SK-N-SH (cell line): ENCODE data around the gene ZNF609. TPM values are rescaled to one million over a fixed set of nuclear protein-coding genes. Genes with fewer than 3 reads are reported as not detected.

Experiments used
- CTCF ChIA-PET: fragments of 300-600, 350-600 bp; formaldehyde crosslinking; extraction: SDS; loops from one replicate; lab custom pipeline; 2021; lab: Yijun Ruan, JAX
- POLR2A ChIA-PET: fragments of 350-600 bp; sonication (Branson Sonifier 250); formaldehyde crosslinking; extraction: SDS; loops from one replicate; lab custom pipeline; 2020; ENCODE audit warnings: antibody characterized with exemption, inconsistent platforms; lab: Yijun Ruan, JAX
- DNase-seq: peaks from one replicate; pipeline ENCODE4 v3.0.0; 2012
- H2AFZ ChIP-seq: fragments of 200-600 bp; sonication (generic); 2 replicates; pipeline ENCODE4 v1.8.1; 2016; ENCODE audit warnings: antibody characterized with exemption, mild to moderate bottlenecking, low read depth
- H3F3A ChIP-seq: fragments of 200-600 bp; sonication (generic); replicated peaks from 2 replicates; pipeline ENCODE3; 2016; ENCODE audit warnings: antibody characterized with exemption, mild to moderate bottlenecking; ENCODE audit not compliant: insufficient read depth
- H3K27ac ChIP-seq, 2 experiments: fragments of 200-500 bp in 1 of 2; fragments of 200-600 bp in 1 of 2; sonication (Bioruptor generic) in 1 of 2; sonication (generic), shearing (Covaris generic) in 1 of 2; 2 replicates each; pipeline versions ENCODE4 v1.5.1 to v1.6.1; 2014 to 2016; ENCODE audit warnings: low read depth in 2 of 2, inconsistent platforms in 1 of 2, low read length in 1 of 2, mild to moderate bottlenecking in 1 of 2, mixed read lengths in 1 of 2
- H3K27me3 ChIP-seq: fragments of 200-600 bp; sonication (generic), shearing (Covaris generic); 2 replicates; pipeline ENCODE4 v1.6.1; 2016; ENCODE audit warnings: mixed run types; ENCODE audit not compliant: insufficient read depth
- H3K36me3 ChIP-seq, 2 experiments: fragments of 200-500 bp in 1 of 2; fragments of 200-600 bp in 1 of 2; sonication (Bioruptor generic) in 1 of 2; sonication (generic) in 1 of 2; replicated peaks in 1 of 2; 2 replicates each; pipeline versions ENCODE3 to v1.5.1; 2014 to 2016; ENCODE audit warnings: low read length in 1 of 2, mild to moderate bottlenecking in 1 of 2; ENCODE audit not compliant: insufficient read depth in 2 of 2, control insufficient read depth in 1 of 2
- H3K4me1 ChIP-seq, 2 experiments: fragments of 200-500 bp in 1 of 2; fragments of 200-600 bp in 1 of 2; sonication (Bioruptor generic) in 1 of 2; sonication (generic), shearing (Covaris generic) in 1 of 2; 2 replicates each; pipeline versions ENCODE4 v1.5.1 to v1.6.1; 2014 to 2016; ENCODE audit warnings: low read depth in 1 of 2, low read length in 1 of 2, mixed run types in 1 of 2; ENCODE audit not compliant: insufficient read depth in 2 of 2, control insufficient read depth in 1 of 2
- H3K4me2 ChIP-seq: fragments of 200-600 bp; sonication (generic), shearing (Covaris generic); 2 replicates; pipeline ENCODE4 v1.6.1; 2017; ENCODE audit warnings: mixed run types
- H3K4me3 ChIP-seq, 2 experiments: fragments of 200-500 bp in 1 of 2; fragments of 200-600 bp in 1 of 2; sonication (Bioruptor generic) in 1 of 2; sonication (generic), shearing (Covaris generic) in 1 of 2; 2 replicates each; pipeline versions ENCODE4 v1.5.1 to v1.8.1; 2014 to 2016; ENCODE audit warnings: low read depth in 2 of 2, inconsistent platforms in 1 of 2, low read length in 1 of 2, mild to moderate bottlenecking in 1 of 2, mixed read lengths in 1 of 2, moderate library complexity in 1 of 2
- H3K79me2 ChIP-seq: fragments of 200-600 bp; sonication (generic); 2 replicates; pipeline ENCODE4 v1.8.1; 2017; ENCODE audit warnings: mild to moderate bottlenecking; ENCODE audit not compliant: insufficient read depth
- H3K9ac ChIP-seq: fragments of 200-600 bp; sonication (generic); 2 replicates; pipeline ENCODE4 v1.6.1; 2017; ENCODE audit warnings: mixed run types
- H3K9me2 ChIP-seq: fragments of 200-600 bp; sonication (generic); 2 replicates; pipeline ENCODE4 v1.6.1; 2017; ENCODE audit warnings: mixed run types
- H3K9me3 ChIP-seq: fragments of 200-600 bp; sonication (generic); 2 replicates; pipeline ENCODE4 v1.6.1; 2017; ENCODE audit warnings: mixed run types, mild to moderate bottlenecking, moderate library complexity
- H4K20me1 ChIP-seq: fragments of 200-600 bp; sonication (generic); 2 replicates; pipeline ENCODE4 v1.6.1; 2017; ENCODE audit warnings: mild to moderate bottlenecking, mixed run types; ENCODE audit not compliant: insufficient read depth
- CHD2 ChIP-seq: fragments of 150-350 bp; IDR thresholded peaks from 2 replicates; pipeline ENCODE4 v1.6.1; 2018; ENCODE audit warnings: low read length; ENCODE audit not compliant: partially characterized antibody
- ELF1 ChIP-seq: IDR thresholded peaks from 2 replicates; pipeline ENCODE4 v1.4.0; 2012
- EP300 ChIP-seq, 2 experiments: IDR thresholded peaks; 2 replicates each; pipeline versions ENCODE4 v1.4.0 to v1.6.1; 2012; ENCODE audit warnings: borderline replicate concordance in 1 of 2, low read depth in 1 of 2, low read length in 1 of 2
- EZH2phosphoT487 ChIP-seq: fragments of 200-600 bp; sonication (generic); IDR thresholded peaks from 2 replicates; pipeline ENCODE4 v1.6.1; 2017; ENCODE audit warnings: low read depth, mixed run types, mild to moderate bottlenecking, antibody characterized with exemption, moderate library complexity, borderline replicate concordance
- FOXJ3 ChIP-seq: sonication (generic); formaldehyde crosslinking; IDR thresholded peaks from 2 replicates; pipeline ENCODE4 v1.5.1; 2020; ENCODE audit warnings: mild to moderate bottlenecking, missing genetic modification reagents
- GABPA ChIP-seq: IDR thresholded peaks from 2 replicates; pipeline ENCODE4 v1.4.0; 2012; ENCODE audit warnings: low read depth, mild to moderate bottlenecking
- GATA2 ChIP-seq: sonication (generic); formaldehyde crosslinking; IDR thresholded peaks from 2 replicates; pipeline ENCODE4 v1.5.0; 2020; ENCODE audit warnings: mild to moderate bottlenecking, missing genetic modification reagents
- MAX ChIP-seq: IDR thresholded peaks from 2 replicates; pipeline ENCODE4 v1.4.0; 2012; ENCODE audit warnings: low read depth
- PBX3 ChIP-seq: IDR thresholded peaks from 2 replicates; pipeline ENCODE4; 2012
- RCOR1 ChIP-seq: fragments of 150-350 bp; IDR thresholded peaks from 2 replicates; pipeline ENCODE4 v1.6.1; 2017; ENCODE audit warnings: antibody characterized with exemption, low read length
- RXRA ChIP-seq: IDR thresholded peaks from 2 replicates; pipeline ENCODE4 v1.4.0; 2012; ENCODE audit warnings: low read depth, mild to moderate bottlenecking, borderline replicate concordance
- SIN3A ChIP-seq: IDR thresholded peaks from 2 replicates; pipeline ENCODE4 v1.6.1; 2012; ENCODE audit warnings: low read depth, mild to moderate bottlenecking, low read length, moderate library complexity, borderline replicate concordance
- SMC3 ChIP-seq: IDR thresholded peaks from 2 replicates; pipeline ENCODE4 v1.6.1; 2012; ENCODE audit warnings: low read depth, low read length, improper control_type of control experiment
- TAF1 ChIP-seq: IDR thresholded peaks from 2 replicates; pipeline ENCODE4 v1.6.1; 2012; ENCODE audit warnings: low read depth, mild to moderate bottlenecking, low read length, moderate library complexity, borderline replicate concordance
- TEAD4 ChIP-seq: IDR thresholded peaks from 2 replicates; pipeline ENCODE4 v1.4.0; 2012; ENCODE audit warnings: mild to moderate bottlenecking, borderline replicate concordance; ENCODE audit not compliant: insufficient read depth
- USF2 ChIP-seq: fragments of 150-350 bp; IDR thresholded peaks from 2 replicates; pipeline ENCODE4 v1.6.1; 2017; ENCODE audit warnings: antibody characterized with exemption, low read length, low read depth, borderline replicate concordance
- WGBS: methylation state at CpG from one replicate; pipeline ENCODE4 v1.1.6; 2017; ENCODE audit warnings: low lambda C conversion rate; 5-methylcytosine and 5-hydroxymethylcytosine counted together
- polyA plus RNA-seq, 3 experiments: library from polyadenylated mRNA; depleted of rRNA; stranded (reverse); fragments of >200 nt; gene quantifications; 2 replicates each; pipeline ENCODE4 v1.2.3, GENCODE V29; 2012
- TF ChIP-seq, protein P1 (sequence below): IDR thresholded peaks from 2 replicates; pipeline ENCODE4 v1.4.0; 2012; ENCODE audit warnings: low read depth, borderline replicate concordance
- TF ChIP-seq, protein P2 (sequence below): fragments of 150-350 bp; IDR thresholded peaks from 2 replicates; pipeline ENCODE4 v1.6.1; 2016; ENCODE audit warnings: mild to moderate bottlenecking, low read depth, low read length

Gene ZNF609
- polyA plus RNA-seq, 1 of the 3 experiments (the other 2 are of a cell fraction), result 12.6 TPM

- no peaks in the 10 kb centered on the region for H3F3A ChIP-seq
- WGBS, result 93% methylated on average over 3 of the region's 3 CpGs
- POLR2A ChIA-PET, result no interaction called here
Measured at GRCh38 chr15:64720188-64720587, 259.8 kb downstream of the ZNF609 start.

More at GRCh38 chr15:64720188-64720587, 259.8 kb downstream of the ZNF609 start:
- no peak for TF ChIP-seq RCOR1
- TF ChIP-seq, protein P1, sequence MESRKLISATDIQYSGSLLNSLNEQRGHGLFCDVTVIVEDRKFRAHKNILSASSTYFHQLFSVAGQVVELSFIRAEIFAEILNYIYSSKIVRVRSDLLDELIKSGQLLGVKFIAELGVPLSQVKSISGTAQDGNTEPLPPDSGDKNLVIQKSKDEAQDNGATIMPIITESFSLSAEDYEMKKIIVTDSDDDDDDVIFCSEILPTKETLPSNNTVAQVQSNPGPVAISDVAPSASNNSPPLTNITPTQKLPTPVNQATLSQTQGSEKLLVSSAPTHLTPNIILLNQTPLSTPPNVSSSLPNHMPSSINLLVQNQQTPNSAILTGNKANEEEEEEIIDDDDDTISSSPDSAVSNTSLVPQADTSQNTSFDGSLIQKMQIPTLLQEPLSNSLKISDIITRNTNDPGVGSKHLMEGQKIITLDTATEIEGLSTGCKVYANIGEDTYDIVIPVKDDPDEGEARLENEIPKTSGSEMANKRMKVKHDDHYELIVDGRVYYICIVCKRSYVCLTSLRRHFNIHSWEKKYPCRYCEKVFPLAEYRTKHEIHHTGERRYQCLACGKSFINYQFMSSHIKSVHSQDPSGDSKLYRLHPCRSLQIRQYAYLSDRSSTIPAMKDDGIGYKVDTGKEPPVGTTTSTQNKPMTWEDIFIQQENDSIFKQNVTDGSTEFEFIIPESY, result no peak
- TF ChIP-seq RXRA, result no peak
- no peak for TF ChIP-seq SIN3A
- no peak for TF ChIP-seq GATA2
- TF ChIP-seq EP300 (IDR thresholded peaks at IDR 0.05; ENCODE audit: borderline replicate concordance in 1 of 2, low read depth in 1 of 2, low read length in 1 of 2), result no peak
- TF ChIP-seq TAF1, result no peak
- no peak for TF ChIP-seq TEAD4
- no peak for TF ChIP-seq EZH2phosphoT487
- TF ChIP-seq SMC3, result no peak
- TF ChIP-seq MAX, result no peak
- no peak for TF ChIP-seq ELF1
- TF ChIP-seq, protein P2, sequence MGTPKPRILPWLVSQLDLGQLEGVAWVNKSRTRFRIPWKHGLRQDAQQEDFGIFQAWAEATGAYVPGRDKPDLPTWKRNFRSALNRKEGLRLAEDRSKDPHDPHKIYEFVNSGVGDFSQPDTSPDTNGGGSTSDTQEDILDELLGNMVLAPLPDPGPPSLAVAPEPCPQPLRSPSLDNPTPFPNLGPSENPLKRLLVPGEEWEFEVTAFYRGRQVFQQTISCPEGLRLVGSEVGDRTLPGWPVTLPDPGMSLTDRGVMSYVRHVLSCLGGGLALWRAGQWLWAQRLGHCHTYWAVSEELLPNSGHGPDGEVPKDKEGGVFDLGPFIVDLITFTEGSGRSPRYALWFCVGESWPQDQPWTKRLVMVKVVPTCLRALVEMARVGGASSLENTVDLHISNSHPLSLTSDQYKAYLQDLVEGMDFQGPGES, result no peak
- TF ChIP-seq USF2, result no peak
- TF ChIP-seq FOXJ3 (CRISPR knock-in tag), result no peak
- TF ChIP-seq GABPA, result no peak
- no peak for TF ChIP-seq CHD2
- no peak for TF ChIP-seq PBX3
- TF ChIP-seq, all 33 proteins: peak for 0
- Histone ChIP-seq H4K20me1 (no peaks in the 10 kb centered on the region), H3K27me3 (no peaks in the 10 kb centered on the region), H2AFZ (no peak overlapping the region), H3K4me1 (no peaks in the 10 kb centered on the region; a peak in 1 of 4 replicates), H3K9ac (no peak overlapping the region), H3K36me3 (no peaks in the 10 kb centered on the region), H3K9me2 (no peaks in the 10 kb centered on the region), H3K9me3 (no peaks in the 10 kb centered on the region), H3K4me2 (no peak overlapping the region), H3K4me3 (no peak overlapping the region), H3K79me2 (no peaks in the 10 kb centered on the region), H3K27ac (no peak overlapping the region)
- DNase-seq, result no peak
- CTCF ChIA-PET, result interaction anchor here (1.0 to 3.6 kb wide), 11 partner anchors 8 to 90 kb away, joined by 4 to 29 read pairs (median 6); no protein-coding TSS in a partner anchor
